Measurements from ENCODE around the gene DLEU7.
A peak's percentile ranks its signal among the peaks of the same experiment; 100 is the strongest.

DLEU7 gene

GRCh38 chr13:50843257-50844083 is at the start of gene DLEU7:
Gene DLEU7 (minus strand): TSS chr13:50843692. CDS start chr13:50843646, 46 bp downstream.
- DNase-seq (ENCODE audit: low read depth in 2 of 2), result no peak

- DNase-seq (ENCODE audit: low read depth in 2 of 2), result peak in 1 of 2 donors; percentile 19
Measured at GRCh38 chr13:50892210-50892944, 48.9 kb upstream of the DLEU7 start.

GRCh38 chr13:50891206-50891605 is 47.7 kb upstream of the DLEU7 start:
- no peak for DNase-seq (ENCODE audit: low read depth in 2 of 2)

- DNase-seq (ENCODE audit: low read depth in 2 of 2), result no peak
Measured at GRCh38 chr13:50889317-50889716, 45.8 kb upstream of the DLEU7 start.

- no peak for DNase-seq (ENCODE audit: low read depth in 2 of 2)
Measured at GRCh38 chr13:50888362-50888761, 44.9 kb upstream of the DLEU7 start.

GRCh38 chr13:50887151-50887550 is 43.7 kb upstream of the DLEU7 start:
- DNase-seq (ENCODE audit: low read depth in 2 of 2), result no peak

GRCh38 chr13:50884265-50884664 is 40.8 kb upstream of the DLEU7 start:
- DNase-seq (ENCODE audit: low read depth in 2 of 2), result no peak

GRCh38 chr13:50883728-50884127 is 40.2 kb upstream of the DLEU7 start:
- no peak for DNase-seq (ENCODE audit: low read depth in 2 of 2)

GRCh38 chr13:50882816-50883435 is 39.4 kb upstream of the DLEU7 start:
- DNase-seq (ENCODE audit: low read depth in 2 of 2), result no peak

- no peak for DNase-seq (ENCODE audit: low read depth in 2 of 2)
Measured at GRCh38 chr13:50873991-50874390, 30.5 kb upstream of the DLEU7 start.

- no peak for DNase-seq (ENCODE audit: low read depth in 2 of 2)
Measured at GRCh38 chr13:50873467-50873866, 30.0 kb upstream of the DLEU7 start.

- no peak for DNase-seq (ENCODE audit: low read depth in 2 of 2)
Measured at GRCh38 chr13:50871405-50871804, 27.9 kb upstream of the DLEU7 start.

- DNase-seq (ENCODE audit: low read depth in 2 of 2), result no peak
Measured at GRCh38 chr13:50867637-50867945, 24.1 kb upstream of the DLEU7 start.

- no peak for DNase-seq (ENCODE audit: low read depth in 2 of 2)
Measured at GRCh38 chr13:50866817-50867636, 23.5 kb upstream of the DLEU7 start.

GRCh38 chr13:50864492-50864891 is 21.0 kb upstream of the DLEU7 start:
- no peak for DNase-seq (ENCODE audit: low read depth in 2 of 2)

- DNase-seq (ENCODE audit: low read depth in 2 of 2), result no peak
Measured at GRCh38 chr13:50855681-50856080, 12.2 kb upstream of the DLEU7 start.

GRCh38 chr13:50850445-50850844 is 7.0 kb upstream of the DLEU7 start:
- no peak for DNase-seq (ENCODE audit: low read depth in 2 of 2)

GRCh38 chr13:50847501-50847900 is 4.0 kb upstream of the DLEU7 start:
- DNase-seq (ENCODE audit: low read depth in 2 of 2), result no peak

- DNase-seq (ENCODE audit: low read depth in 2 of 2), result no peak
Measured at GRCh38 chr13:50846861-50847475, 3.5 kb upstream of the DLEU7 start.

- no peak for DNase-seq (ENCODE audit: low read depth in 2 of 2)
Measured at GRCh38 chr13:50845211-50845610, 1.7 kb upstream of the DLEU7 start.

GRCh38 chr13:50844084-50844875 is 788 bp upstream of the DLEU7 start:
- no peak for DNase-seq (ENCODE audit: low read depth in 2 of 2)
